Endometrial microvascular endothelial cells (primary cell): Measurements from ENCODE around the gene PRKCZ. TPM values are rescaled to one million over a fixed set of nuclear protein-coding genes. Genes with fewer than 3 reads are reported as not detected.

Source experiments
- in situ Hi-C: cut with HindIII; loops from 2 replicates; pipeline ENCODE4 v1.10.0; 2017; ENCODE audit warnings: low sequenced_read_pairs, low pct_unique_long_range_greater_than_20kb; ENCODE audit errors: inconsistent ontology term
- total RNA-seq: library from RNA; depleted of rRNA; stranded (reverse); fragments of >200 nt; gene quantifications from one replicate; pipeline ENCODE4 v1.2.3, GENCODE V29; 2015; ENCODE audit errors: inconsistent ontology term

The PRKCZ gene
- total RNA-seq, 1 donor from 2014 or later: 3.6 TPM

DNA sequence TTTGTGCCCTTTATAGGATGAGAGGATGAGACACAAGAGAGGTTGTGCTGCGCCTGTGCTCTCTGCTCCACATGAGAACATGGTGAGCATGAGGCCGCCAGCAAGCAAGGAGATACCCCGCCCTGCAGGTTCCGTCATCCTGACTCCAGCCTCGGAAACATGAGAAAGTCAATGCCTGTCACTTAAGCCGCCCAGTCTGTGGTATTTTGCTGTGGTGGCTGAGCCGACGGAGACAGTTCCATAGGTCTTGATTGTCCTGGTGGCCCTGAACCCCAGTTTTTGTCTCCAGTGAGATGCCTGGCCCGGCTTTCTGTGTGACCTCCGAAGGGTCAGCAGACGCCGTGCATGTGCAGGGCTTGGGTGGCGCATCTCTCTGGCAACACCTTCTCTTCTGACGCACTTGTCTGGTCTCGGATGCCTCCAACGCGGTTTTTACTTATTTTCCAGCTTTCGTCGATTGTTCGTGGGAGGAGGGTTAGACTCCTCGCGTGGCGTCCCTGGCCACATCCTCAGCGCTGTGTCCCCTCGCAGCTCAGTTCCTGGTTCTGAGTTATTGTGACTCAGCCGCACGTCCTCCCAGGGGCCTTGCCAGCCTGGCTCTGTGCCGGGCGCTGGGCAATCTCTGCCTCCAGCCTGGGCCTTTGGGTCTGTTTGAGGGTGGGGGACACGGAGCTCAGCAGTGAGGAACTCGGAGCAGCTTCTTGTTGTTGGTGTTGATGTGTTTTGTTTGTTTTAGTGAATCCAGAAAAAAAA, 74.4 kb downstream of the PRKCZ start:
- in situ Hi-C loops: no loop called here

DNA sequence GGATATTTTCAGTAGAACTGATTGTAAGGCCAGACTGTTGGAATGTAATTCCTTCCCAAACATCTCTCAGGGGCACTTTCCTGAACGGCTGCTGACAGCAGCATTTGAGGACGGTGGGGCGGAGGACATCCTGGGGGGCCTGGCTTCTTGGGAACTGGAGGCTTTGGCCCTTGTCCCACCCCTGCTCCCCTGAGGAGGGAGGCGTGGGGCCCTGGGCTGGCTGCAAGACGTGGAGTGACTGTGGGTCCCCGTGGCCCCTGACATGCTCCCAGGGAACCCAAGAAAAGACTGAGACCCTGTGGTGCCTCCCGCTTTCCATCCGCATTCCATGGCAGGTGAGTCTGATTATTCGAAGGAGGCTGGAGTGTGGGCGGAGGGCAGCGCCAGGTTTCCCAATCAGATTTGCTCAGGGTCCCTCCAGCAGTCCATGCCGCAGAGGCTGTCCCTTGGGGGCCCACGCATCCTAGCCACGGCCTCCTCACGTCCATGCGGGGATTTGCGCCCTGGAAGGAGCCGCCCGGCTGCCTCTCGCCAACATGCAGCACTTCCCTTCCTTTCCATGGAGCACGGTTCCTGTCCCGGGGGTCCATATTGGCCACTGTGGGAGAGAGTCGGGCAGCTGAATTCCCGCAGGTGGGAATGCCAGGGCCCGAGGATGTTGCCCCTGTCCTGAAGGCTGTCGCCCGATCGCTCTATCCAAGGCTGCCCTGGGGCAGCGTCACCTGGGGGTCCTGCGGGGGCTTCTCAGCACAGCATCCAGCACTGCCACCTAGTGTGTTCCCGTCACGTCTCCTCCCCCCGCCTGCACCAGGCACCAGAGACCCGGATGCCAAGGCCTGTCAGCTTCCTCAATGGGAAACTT, 75.4 kb downstream of the PRKCZ start:
- in situ Hi-C loops: no loop called here

DNA sequence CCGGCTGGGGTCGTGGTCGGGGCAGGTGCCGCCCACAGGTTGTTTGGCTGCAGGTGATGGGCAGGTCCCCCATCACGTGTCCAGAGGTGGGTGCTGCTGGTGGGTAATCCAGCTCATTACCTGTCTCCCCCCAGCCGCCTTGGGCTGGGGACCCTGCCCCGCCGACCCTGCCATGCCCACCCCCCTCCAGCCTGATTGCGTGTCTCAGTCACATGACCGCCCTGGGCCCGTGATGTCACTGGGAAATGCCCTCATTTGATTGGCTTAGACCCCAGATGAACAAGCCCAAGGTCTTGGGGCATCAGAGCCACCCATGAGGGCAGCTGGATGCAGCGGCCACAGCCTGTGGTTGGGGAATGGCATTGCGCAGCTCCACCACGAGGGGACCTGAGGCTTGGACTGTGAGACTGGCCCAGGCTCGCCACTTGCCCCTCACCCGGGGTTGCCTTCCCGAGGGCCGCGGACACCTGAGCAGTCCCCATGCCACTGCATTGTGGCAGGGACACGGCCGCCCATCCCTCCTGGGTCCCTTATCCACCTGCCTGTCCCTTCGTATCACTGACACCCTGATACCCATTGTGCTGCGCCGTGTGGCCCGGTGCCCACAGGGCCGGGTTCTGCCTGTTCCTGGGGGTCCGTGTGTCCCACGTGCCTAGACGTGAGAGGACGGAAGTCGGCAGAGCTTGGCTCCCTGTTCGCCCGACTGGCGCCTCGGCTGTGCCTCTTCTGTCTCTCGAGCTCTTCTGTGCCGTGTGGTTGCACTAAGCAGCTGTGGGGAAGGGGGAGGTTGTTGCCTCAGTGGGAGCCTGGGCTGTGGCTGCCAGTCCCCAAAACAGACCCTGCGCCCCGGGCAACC, 76.3 kb downstream of the PRKCZ start:
- in situ Hi-C loops: no loop called here

DNA sequence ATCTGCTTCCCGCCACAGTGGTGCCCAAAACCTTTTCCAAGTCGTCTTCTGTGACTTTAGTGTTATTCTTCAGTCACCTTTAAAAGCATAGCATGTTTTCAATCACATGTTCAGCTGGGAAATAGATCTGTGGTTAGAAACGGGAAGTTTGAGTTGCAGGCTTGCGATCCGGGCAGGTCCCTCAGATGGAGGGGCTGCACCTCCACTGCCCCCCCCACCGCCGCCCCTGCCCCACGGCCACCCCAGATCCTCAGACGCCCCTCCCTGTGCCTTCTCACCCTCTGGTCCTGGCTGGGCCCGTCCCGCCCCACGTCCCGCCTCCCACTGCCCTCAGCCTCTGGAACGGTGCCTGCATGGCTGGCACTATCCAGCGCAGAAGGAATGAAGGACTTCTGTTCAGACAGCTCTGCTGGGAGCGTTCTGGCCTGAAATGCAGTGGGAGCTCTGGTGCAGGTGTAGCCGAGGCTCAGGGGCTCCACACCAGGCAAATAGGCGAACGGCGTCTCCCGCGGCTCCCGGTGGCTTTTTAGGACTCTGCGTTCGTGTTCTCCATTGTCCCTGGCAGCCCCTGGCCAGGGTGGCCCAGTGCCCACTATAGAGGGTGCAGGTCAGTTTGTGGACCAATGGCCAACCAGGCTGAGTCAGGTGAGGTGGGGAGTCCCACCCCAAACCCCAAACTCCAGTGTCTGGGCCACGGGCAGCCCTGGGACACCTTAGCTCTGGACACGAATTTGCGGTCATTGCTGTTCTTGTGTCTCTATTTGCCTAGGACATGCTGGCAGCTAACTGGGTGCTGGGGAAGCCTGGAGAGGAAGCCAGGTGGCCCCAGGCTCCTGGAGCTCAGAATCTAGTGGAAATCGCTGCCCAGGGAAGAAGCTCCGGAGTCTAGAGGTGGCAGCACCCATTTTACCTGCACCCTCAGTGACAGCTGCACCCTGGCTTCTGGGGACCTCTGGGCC, 77.3 kb downstream of the PRKCZ start:
- in situ Hi-C loops: no loop called here

DNA sequence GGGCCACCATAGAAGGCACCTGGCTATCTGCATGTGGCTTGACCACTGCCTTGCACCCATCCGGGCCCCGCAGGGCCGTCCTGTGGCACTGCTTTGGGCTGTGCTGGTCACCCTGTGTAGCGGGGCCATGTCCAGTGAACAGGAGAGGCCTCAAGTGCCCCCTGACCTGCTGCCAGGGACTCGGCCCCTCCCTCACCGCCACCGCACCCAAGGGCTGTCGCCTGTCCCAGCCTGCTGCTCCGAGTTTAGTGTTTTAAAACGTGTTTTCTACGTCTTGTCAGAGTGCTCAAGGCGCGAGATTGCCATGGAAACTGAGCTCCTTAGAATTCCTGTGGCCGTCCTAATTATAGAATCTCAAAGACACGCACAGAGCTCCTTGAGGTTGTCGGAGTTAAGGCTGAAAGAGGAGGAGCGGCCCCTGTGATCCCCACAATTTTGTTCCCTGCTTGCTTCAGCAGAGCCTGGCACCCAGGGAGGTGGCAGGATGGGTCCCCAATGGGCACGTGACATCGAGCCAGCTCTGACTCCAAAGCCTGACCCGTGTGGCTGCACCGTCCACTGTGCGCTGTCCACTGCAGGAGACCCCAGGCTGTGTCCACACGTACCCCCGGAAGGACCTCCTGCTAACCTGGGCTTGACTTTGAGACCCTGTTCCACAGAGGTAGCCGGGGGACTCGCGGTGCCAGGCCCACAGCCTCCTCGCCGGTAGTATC, 78.1 kb downstream of the PRKCZ start:
- in situ Hi-C loops: no loop called here

DNA sequence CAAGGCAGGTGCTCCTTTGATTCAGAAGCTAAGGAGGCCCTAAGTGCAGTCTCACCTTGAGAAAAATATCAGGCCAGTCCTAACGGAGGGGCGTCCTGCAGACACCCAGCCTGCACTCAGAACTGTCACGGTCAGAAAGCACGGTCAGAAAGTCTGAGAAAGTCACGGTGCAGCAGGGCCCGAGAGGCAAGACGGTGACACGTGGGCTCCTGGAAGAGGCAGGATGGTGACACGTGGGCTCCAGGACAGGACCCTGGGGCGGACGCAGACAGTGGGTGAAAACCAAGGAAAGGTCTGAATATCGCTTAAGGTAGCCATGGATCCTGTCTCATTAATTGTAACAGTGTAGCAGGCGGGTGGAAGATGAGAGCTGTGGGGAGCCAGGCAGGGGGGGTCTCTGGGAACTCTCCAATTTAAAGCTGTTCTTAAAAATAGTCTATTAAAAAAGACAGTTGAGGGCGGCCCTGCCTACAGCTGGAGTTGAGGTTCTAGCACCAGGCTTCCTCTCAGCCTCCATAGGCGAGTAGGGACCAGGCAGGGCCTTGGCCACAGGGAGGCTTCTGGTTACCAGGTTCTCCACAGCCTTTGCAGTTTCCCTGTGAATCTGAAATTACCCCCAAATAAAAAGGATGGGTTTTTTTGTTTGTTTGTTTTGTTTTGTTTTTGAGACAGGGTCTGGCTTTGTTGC, 79.2 kb downstream of the PRKCZ start:
- in situ Hi-C loops: no loop called here

DNA sequence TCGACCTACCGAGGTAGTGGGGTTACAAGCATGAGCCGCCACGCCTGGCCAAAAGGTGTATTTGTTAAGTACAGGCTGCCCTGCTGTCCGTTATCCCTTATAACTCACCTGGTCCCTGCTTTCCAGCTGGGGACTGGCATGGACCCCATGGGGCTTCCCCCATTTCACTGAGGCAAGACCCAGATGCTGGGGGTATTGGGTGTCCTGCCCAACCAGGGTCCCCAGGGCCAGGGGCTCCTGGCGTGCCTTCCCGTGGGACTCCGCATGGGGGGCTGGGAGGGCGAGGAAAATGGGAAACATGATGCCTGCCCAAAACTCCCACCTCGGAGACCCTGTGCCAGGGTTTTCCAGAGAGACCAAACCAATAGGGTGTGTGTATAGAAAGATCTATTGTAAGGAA, 79.9 kb downstream of the PRKCZ start:
- in situ Hi-C loops: no loop called here

DNA sequence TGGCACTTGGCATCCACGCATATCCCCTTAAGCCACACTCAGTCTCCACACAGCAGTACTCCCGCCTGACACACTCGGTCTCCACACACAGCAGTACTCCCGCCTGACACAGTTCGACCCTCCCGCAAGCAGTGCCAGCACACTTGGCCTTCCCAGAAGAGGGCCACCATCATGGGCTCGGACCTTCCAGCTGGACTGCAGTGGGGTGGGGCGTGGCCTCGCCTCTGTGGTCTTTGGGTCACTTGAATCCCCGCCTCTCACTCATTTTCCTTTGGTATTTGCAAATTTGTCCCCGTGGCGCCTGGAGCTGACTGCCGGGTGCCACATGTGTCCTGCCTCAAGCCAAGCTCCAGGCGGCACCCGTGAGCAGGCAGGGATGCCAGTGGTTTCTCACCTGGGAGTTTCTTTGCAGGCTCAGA, 80.7 kb downstream of the PRKCZ start:
- in situ Hi-C loops: no loop called here

DNA sequence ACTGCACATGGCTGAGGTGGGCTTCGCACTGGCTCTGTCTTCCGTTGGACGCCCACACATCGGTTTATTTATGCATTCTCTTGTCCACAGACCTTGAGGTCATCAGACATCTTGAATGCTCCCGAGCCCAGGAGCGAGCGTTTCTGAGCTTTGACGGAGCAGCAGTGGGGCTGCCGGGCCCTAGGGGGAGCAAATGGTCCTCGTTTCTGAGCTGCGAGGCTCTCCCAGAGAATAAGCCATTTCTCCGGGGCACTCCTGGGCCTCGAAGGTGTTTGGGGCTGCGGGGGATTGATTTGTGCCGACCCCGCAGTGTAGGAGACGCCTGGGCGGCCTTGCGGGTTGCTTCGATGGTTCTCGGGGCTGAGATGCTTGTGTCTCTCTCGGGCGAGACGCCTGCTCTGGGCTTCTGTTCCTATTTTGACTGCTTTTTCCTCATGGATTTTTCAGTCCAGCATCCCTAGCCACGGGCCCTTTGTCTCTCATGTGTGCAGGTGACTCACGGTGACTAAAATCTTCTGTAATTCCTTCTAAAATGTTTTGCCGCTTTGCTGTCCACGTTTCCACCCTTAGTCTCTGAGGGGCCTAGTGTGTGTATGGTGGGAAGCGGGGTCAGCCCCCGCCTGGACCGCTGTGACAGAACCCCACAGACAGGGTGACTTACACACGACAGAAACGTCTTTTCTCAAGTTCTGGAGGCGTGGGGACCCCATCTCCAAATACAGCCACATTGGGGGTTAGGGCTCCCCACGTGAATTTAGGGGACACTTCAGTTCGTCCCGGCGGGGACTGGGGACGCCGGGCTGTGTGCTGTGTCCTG, 82.2 kb downstream of the PRKCZ start:
- in situ Hi-C loops: no loop called here

DNA sequence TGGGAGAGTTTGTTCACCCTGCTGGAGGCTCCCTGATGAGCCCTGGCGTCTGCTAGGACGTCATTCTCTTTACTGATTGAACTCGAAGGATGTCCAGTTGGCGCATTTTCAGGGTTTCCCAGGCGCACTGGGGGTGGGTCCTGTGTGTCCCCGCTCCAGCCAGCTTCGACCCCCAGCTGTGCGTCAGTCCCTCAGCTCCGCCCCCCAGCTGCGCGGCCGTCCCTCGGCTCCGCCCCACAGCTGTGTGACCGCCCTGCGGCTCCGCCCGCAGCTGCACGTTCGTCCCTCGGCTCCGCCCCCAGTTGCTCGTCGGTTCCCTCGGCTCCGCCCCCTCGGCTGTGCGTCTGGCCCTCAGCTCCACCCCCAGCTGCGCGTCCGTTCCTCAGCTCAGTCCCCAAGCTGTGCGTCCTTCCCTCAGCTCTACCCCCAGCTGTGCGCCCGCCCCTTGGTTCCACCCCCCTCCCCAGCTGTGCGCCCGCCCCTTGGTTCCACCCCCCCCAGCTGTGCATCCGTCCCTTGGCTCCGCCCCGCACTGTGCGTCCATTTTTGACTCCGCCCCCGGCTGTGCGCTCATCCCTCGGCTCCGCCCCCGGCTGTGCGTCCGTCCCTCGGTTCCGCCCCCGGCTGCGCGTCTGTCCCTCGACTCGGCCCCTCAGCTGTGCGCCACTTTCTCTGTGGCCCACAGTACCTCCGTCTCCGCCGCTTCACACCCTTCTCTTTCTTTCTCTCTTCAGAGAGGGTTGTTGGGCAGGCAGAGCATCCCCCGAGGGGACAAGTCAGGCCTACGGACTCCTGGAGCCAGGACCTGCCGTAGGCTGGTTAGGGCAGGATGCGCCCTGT, 83.0 kb downstream of the PRKCZ start:
- in situ Hi-C loops: no loop called here

DNA sequence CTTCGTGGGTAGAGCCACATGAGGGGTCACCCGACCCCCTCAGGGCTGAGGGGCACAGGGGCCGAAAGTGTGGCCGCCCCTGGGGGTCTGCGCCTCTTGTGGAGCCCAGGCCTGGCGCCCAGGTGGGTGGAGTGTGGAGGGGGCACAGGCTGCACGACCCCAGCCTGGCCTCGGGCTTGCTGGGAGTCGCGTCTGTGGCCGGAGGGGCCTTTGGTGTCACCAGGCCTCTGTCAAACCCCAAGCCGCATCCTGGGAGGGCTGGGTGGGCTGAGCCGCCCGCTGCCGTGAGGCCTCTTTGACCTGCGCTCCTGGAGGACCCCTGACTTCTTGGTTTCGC, 83.6 kb downstream of the PRKCZ start:
- in situ Hi-C loops: no loop called here

DNA sequence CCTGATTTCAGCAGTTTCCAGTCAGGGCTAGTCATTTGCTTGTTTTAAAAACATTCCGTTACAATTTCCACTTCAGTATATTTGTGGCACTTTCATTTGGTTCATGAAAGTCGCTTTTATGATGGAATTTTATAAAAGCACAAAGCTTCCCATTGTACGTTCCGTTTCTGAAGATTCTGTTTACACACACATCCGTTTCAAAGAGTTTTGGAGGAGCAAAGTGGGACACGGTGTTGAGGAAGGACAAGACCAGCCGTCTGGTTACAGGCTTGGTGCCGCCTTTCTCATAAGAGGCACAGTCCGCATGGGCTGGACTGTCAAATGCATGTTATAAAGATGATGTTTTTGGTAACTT, 84.0 kb downstream of the PRKCZ start:
- in situ Hi-C loops: no loop called here

DNA sequence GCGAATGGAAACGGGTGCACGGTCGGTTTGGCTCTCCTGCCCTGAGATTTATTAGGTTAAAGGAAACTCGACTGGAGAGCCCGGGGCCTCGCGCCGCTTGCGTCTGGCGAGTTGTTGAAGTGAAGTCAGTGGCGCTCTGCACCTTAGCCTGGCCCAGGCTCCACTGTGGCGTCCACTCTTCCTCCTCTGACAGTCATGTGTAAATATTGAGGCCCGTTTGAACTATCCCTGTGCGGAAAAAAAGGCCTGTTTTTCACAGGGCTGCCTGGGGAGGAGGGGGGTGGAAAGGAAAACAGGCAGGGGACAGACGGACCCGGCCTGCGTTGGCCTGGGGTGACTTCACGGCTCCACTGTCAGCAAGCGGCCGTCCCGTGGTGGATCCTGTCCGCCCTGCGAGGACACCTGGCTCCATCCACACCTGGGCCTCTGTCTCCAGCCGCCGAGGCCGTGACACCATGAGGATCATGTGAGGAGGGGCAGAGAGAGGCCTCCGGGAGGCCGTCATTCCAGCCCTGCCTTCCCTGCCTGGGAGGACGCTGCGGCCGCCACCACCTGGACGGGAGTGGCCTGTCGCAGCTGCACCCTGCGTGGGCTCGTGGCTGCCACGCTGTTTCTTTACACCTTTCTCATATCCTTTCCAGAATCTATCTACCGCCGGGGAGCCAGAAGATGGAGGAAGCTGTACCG, 84.6 kb downstream of the PRKCZ start:
- in situ Hi-C loops: no loop called here

DNA sequence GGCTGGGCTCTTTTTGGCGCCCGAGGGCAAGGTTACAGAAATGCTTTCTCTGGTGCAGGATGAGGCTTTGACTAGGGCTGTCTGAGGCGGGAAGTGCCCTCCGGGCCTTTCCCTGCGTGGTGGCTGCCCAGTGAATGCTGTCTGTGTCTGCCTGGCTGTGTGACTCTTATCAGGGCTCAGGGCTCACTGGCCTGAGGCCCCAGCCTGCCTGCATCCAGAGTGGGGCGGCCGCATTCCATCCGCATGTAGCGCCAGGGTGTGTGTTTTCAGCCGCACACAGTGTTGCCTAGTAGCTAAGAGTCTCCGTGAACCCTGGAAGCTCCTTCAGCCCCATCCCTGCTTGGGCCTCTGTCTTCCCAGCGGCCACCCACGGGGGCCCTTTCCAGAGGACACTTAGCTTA, 85.2 kb downstream of the PRKCZ start:
- in situ Hi-C loops: no loop called here

DNA sequence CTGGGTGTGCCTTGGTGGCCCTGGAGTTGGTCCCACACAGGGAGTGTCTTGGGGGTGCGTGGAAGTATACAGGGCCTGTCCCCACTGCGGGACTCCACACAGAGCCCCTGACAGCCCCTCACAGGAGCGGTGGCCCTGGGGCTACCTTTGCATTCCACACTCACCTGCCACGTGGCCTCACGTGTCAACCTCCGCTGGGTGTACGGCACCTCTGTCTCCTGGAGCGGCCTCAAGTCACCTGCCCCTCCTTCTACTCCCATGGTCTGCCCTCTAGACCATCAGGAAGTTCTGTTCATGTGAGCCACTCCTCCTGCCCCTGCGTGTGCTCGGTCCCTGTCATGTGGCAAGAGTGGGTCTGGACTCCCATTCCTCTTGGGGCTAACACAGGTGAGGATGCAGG, 85.7 kb downstream of the PRKCZ start:
- in situ Hi-C loops: no loop called here
